Activated B cell treated with CpG ODN at 0.5 μM for 24 hours (primary cell): ENCODE measurements around the gene CLIC4. TPM values are rescaled to one million over a fixed set of nuclear protein-coding genes. Genes with fewer than 3 reads are reported as not detected.

ENCODE experiments used
- ATAC-seq: fragments of 200-7000 bp; cut with Tn5 transposase; one replicate; pipeline ENCODE4 v1.10.0; 2021; ENCODE audit warnings: low read depth, mild to moderate bottlenecking, moderate library complexity
- CTCF ChIA-PET: fragments of 350-600 bp; sonication (Branson Sonifier 250); formaldehyde crosslinking; loops from one replicate; lab custom pipeline; 2021; ENCODE audit warnings: antibody characterized with exemption; lab: Charles Lee
- POLR2A ChIA-PET: fragments of 350-600 bp; sonication (Branson Sonifier 250); formaldehyde crosslinking; loops from one replicate; lab custom pipeline; 2021; ENCODE audit warnings: antibody characterized with exemption; lab: Charles Lee
- DNase-seq: peaks from one replicate; pipeline ENCODE4 v3.0.0; 2022
- H3K27ac Mint-ChIP-seq: one replicate; pipeline ENCODE4 v1.8.0; 2020; ENCODE audit warnings: mixed read lengths
- H3K27me3 Mint-ChIP-seq: one replicate; pipeline ENCODE4 v1.8.0; 2021; ENCODE audit warnings: mixed read lengths
- H3K36me3 Mint-ChIP-seq: one replicate; pipeline ENCODE4 v1.8.0; 2021; ENCODE audit warnings: low read depth, mixed read lengths
- H3K4me1 Mint-ChIP-seq: one replicate; pipeline ENCODE4 v1.8.0; 2021; ENCODE audit warnings: mixed read lengths
- H3K4me3 Mint-ChIP-seq: one replicate; pipeline ENCODE4 v1.8.0; 2020; ENCODE audit warnings: mild to moderate bottlenecking, mixed read lengths
- H3K9me3 Mint-ChIP-seq: one replicate; pipeline ENCODE4 v1.8.0; 2020; ENCODE audit warnings: mixed read lengths
- CTCF ChIP-seq: fragments of 200-600 bp; IDR thresholded peaks from one replicate; pipeline ENCODE4 v1.8.0; 2022; ENCODE audit warnings: antibody characterized with exemption, mild to moderate bottlenecking
- intact Hi-C: fragments of 100-400 bp; cut with micrococcal nuclease; formaldehyde crosslinking; loops from one replicate; pipeline ENCODE4 v1.15.1; 2024
- total RNA-seq: library from RNA; stranded (reverse); gene quantifications from 2 replicates; pipeline ENCODE4 v1.2.3, GENCODE V29; 2022

The CLIC4 gene
- total RNA-seq, 1 donor from 2014 or later, result 99.8 TPM

- peaks cover 32% of the 10 kb centered on the region for H3K4me1 Mint-ChIP-seq
- ATAC-seq (no peak), DNase-seq (no peak)
- ChIA-PET CTCF (interaction anchor here (1.3 kb wide), 1 partner anchor 76 kb away, joined by 5 read pairs; no protein-coding TSS in a partner anchor), POLR2A (interaction anchor here (0.6 to 1.1 kb wide), 3 partner anchors 24 to 161 kb away, joined by 3 to 11 read pairs (median 7); no protein-coding TSS in a partner anchor)
- intact Hi-C loops, result no loop called here
- no peaks in the 10 kb centered on the region for H3K27me3 Mint-ChIP-seq
- no peaks in the 10 kb centered on the region for H3K9me3 Mint-ChIP-seq
- TF ChIP-seq CTCF, result no peak
- no peak overlapping the region for H3K4me3 Mint-ChIP-seq
- H3K36me3 Mint-ChIP-seq, result peaks cover 13% of the 10 kb centered on the region
- no peak overlapping the region for H3K27ac Mint-ChIP-seq
Observed at GRCh38 chr1:24764439-24764838, 19.2 kb downstream of the CLIC4 start.

DNA sequence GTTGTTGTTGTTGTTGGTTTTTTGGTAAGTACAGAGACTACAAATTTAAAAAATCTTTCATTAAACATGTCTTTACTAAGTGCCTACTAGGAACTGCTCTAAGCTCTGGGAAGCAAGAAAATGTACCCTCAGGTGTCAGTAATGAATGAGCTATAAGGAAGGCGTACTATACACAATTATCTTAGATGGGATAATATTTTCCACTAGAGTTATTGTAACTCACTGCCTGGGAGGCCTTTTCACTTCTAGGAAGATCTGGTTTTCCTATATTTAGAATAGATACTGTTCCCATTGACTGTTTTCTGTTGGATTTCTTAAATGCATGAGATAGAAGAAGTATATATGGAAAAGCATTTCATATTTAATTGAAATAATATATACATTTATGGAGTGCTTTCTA lies 19.6 kb downstream of the CLIC4 start:
- ATAC-seq (no peak), DNase-seq (no peak)
- intact Hi-C loops, result loop anchor here (5.0 kb wide), 1 partner anchor 42 kb away; no protein-coding TSS in a partner anchor
- Mint-ChIP-seq H3K9me3 (no peaks in the 10 kb centered on the region), H3K4me1 (peaks cover 34% of the 10 kb centered on the region), H3K27ac (no peak overlapping the region), H3K4me3 (no peak overlapping the region), H3K36me3 (peaks cover 13% of the 10 kb centered on the region), H3K27me3 (no peaks in the 10 kb centered on the region)
- CTCF ChIA-PET, result interaction anchor here (1.3 kb wide), 1 partner anchor 77 kb away, joined by 5 read pairs; no protein-coding TSS in a partner anchor
- POLR2A ChIA-PET, result interaction anchor here (0.6 to 1.1 kb wide), 4 partner anchors 25 to 161 kb away, joined by 3 to 11 read pairs (median 6); no protein-coding TSS in a partner anchor
- no peak for TF ChIP-seq CTCF

DNA sequence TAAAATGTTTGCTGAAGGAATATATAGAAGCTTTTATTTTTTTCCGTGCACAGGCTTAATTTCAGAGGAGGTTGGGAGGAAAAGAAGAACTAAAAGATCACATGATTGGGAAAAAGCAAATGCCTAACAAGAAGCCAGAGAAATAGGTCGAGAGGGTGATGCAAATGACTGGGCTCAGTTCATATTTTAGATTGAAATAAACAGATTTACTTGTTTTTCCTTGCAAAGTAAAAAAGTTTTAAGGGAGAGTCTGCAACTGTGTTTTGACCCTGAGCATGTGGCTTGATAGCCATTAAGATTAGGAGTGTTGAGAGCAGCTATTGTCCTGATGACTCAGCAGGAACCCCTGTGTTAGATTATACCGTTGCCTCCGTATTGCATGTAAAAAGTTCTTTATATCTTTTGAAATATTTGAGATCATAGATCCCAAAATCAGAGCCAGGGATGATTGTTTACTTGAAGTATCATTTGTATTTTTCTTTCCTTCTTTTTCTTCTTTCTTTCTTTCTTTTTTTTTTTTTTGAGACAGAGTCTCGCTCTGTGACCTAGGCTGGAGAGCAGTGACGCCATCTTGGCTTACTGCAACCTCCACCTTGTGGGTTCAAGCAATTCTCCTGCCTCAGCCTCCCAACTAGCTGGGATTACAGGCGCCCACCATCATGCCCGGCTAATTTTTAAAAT lies 20.2 kb downstream of the CLIC4 start:
- Mint-ChIP-seq H3K36me3 (peaks cover 13% of the 10 kb centered on the region), H3K4me3 (no peak overlapping the region), H3K9me3 (no peaks in the 10 kb centered on the region), H3K27me3 (no peaks in the 10 kb centered on the region), H3K27ac (peak overlapping the region; percentile 54), H3K4me1 (peaks cover 39% of the 10 kb centered on the region)
- ATAC-seq (no peak), DNase-seq (no peak)
- CTCF ChIA-PET, result interaction anchor here (1.3 kb wide), 1 partner anchor 77 kb away, joined by 5 read pairs; no protein-coding TSS in a partner anchor
- TF ChIP-seq CTCF, result no peak
- intact Hi-C loops, result loop anchor here (5.0 kb wide), 1 partner anchor 42 kb away; no protein-coding TSS in a partner anchor
- POLR2A ChIA-PET, result interaction anchor here (0.6 to 1.1 kb wide), 4 partner anchors 35 to 160 kb away, joined by 3 to 11 read pairs (median 5); no protein-coding TSS in a partner anchor

DNA sequence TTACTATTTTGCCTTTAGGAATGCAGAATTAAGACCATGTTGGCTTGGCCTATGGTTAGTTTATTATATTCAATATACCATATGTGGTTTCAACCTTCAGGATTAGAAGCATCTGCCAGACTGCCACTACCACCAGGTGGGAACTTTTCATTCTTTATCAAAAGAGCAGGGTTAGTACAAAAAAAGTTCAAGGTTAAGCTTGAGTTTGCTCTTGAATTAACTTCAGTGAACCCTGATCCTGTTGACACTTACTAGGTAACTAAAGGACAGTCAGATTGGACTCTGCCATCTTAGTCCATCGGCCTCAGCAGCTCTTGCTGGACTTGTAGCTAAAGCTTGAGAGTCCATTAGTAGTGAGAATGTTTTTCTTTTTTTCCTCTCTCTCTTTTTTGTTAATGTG lies 22.1 kb downstream of the CLIC4 start:
- Mint-ChIP-seq H3K4me3 (no peak overlapping the region), H3K27ac (no peak overlapping the region), H3K4me1 (peaks cover 48% of the 10 kb centered on the region), H3K36me3 (peaks cover 13% of the 10 kb centered on the region), H3K9me3 (no peaks in the 10 kb centered on the region), H3K27me3 (no peaks in the 10 kb centered on the region)
- DNase-seq (no peak), ATAC-seq (no peak)
- CTCF ChIA-PET, result interaction anchor here (1.8 kb wide), 1 partner anchor 79 kb away, joined by 6 read pairs; no protein-coding TSS in a partner anchor
- TF ChIP-seq CTCF, result no peak
- POLR2A ChIA-PET, result no interaction called here
- intact Hi-C loops, result loop anchor here (5.0 kb wide), 1 partner anchor 40 kb away; no protein-coding TSS in a partner anchor
